NCI-H146 (cell line): ENCODE results near the gene FBH1.
A peak's percentile ranks its signal among the peaks of the same experiment; 100 is the strongest.
"Not testable (repeated sequence)": the region's sequence is repeated elsewhere in the genome, so short reads cannot be mapped to it uniquely, and the experiment has no call there.

Experiments
- DNase-seq: peaks from one replicate; lab custom pipeline; 2025; lab: John Stamatoyannopoulos, UW

Gene FBH1

GRCh38 chr10:5876181-5876768 lies 13.8 kb upstream of the FBH1 start:
- no peak for DNase-seq

GRCh38 chr10:5877041-5877440 lies 13.0 kb upstream of the FBH1 start:
- DNase-seq, result not testable (repeated sequence)

- DNase-seq, result no peak
These were observed 7.1 kb upstream of the FBH1 start for GRCh38 chr10:5882961-5883360.

GRCh38 chr10:5885619-5886018 lies 4.4 kb upstream of the FBH1 start:
- DNase-seq, result no peak

- DNase-seq, result no peak
These were observed 3.0 kb upstream of the FBH1 start for GRCh38 chr10:5887029-5887428.

GRCh38 chr10:5887641-5888040 lies 2.4 kb upstream of the FBH1 start:
- DNase-seq, result no peak

- DNase-seq, result no peak
These were observed 1.7 kb upstream of the FBH1 start for GRCh38 chr10:5888351-5888750.

GRCh38 chr10:5888843-5889623 lies 1.0 kb upstream of the FBH1 start:
- peak; percentile 71 for DNase-seq

- peak; percentile 48 for DNase-seq
These were observed 441 bp downstream of the FBH1 start for GRCh38 chr10:5890452-5890915.

GRCh38 chr10:5891009-5891408 lies 966 bp downstream of the FBH1 start:
- DNase-seq, result no peak

- no peak for DNase-seq
These were observed 2.0 kb downstream of the FBH1 start for GRCh38 chr10:5892007-5892406.

GRCh38 chr10:5893321-5893720 lies 3.3 kb downstream of the FBH1 start:
- DNase-seq, result no peak

- no peak for DNase-seq
These were observed 4.4 kb downstream of the FBH1 start for GRCh38 chr10:5894403-5894802.

- DNase-seq, result no peak
These were observed 4.8 kb downstream of the FBH1 start for GRCh38 chr10:5894873-5895272.

- no peak for DNase-seq
These were observed 5.3 kb downstream of the FBH1 start for GRCh38 chr10:5895365-5895764.

GRCh38 chr10:5895804-5896203 lies 5.8 kb downstream of the FBH1 start:
- no peak for DNase-seq

- DNase-seq, result no peak
These were observed 6.4 kb downstream of the FBH1 start for GRCh38 chr10:5896208-5897052.

- no peak for DNase-seq
These were observed 7.0 kb downstream of the FBH1 start for GRCh38 chr10:5897053-5897340.

- no peak for DNase-seq
These were observed 7.5 kb downstream of the FBH1 start for GRCh38 chr10:5897504-5897903.

- DNase-seq, result no peak
These were observed 8.1 kb downstream of the FBH1 start for GRCh38 chr10:5898163-5898562.

- DNase-seq, result no peak
These were observed 10.2 kb downstream of the FBH1 start for GRCh38 chr10:5900247-5900646.

GRCh38 chr10:5902511-5903274 lies 12.7 kb downstream of the FBH1 start:
- DNase-seq, result no peak
